Germinal center (tissue), 1 donor: ENCODE measurements around the gene CRLF3.
"Not testable (repeated sequence)": the region's sequence is repeated elsewhere in the genome, so short reads cannot be mapped to it uniquely, and the experiment has no call there.

ENCODE experiments used
- DNase-seq: peaks from one replicate; pipeline ENCODE4 v3.0.0; 2012; ENCODE audit warnings: mixed read lengths, low spot score

CRLF3 gene

DNA sequence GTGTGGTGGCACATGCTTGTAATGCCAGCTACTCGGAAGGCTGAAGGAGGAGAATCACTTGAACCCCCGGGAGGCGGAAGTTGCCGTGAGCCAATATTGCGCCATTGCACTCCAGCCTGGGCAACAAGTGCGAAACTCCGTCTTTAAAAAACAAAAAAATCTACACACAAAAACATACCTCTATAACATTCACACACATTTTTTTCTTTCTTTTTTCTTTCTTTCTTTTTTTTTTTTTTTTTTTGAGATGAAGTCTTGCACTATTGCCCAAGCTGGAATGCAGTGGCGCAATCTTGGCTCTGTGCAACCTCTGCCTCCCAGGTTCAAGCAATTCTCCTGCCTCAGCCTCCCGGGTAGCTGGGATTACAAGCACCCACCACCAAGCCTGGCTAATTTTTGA lies 9.6 kb downstream of the CRLF3 start:
- not testable (repeated sequence) for DNase-seq

DNA sequence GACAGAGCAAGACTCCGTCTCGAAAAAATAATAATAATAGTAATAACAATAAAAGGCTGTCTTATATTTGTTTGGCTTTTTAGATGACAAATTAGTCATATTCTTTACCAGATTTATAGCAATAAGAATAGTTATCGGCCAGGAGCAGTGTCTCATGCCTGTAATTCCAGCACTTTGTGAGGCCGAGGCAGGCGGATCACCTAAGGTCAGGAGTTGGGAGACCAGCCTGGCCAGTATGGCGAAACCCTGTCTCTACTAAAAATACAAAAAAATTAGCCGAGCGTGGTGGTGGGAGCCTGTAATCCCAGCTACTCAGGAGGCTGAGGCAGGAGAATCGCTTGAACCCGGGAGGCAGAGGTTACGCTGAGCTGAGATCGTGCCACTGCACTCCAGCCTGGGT lies 10.3 kb downstream of the CRLF3 start:
- not testable (repeated sequence) for DNase-seq

- no peak for DNase-seq
These were observed 12.0 kb downstream of the CRLF3 start for GRCh38 chr17:30812218-30813177.

- no peak for DNase-seq
These were observed 14.6 kb downstream of the CRLF3 start for GRCh38 chr17:30809867-30810266.

DNA sequence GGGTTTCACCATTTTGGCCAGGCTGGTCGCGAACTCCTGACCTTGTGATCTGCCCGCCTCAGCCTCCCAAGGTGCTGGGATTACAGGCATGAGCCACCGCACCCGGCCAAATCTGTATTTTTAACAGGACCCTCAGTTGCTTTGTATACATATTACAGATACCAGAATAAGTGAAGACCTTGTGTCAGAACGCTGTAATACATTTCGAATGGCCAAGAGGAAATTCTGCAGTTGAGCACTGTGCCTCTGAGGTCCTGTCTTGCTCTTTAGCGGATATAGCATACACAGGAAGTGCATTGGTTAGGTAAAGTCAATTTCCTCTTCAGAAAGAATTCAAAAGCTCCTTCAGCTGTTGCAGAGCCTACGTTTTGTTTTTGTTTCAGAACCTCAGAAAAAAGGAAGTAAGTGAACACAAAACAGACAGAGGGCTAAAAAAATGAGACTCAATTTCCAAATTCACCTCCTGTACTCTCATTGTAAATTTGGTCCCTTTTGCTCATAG lies 15.7 kb downstream of the CRLF3 start:
- peak; percentile 59 for DNase-seq

DNA sequence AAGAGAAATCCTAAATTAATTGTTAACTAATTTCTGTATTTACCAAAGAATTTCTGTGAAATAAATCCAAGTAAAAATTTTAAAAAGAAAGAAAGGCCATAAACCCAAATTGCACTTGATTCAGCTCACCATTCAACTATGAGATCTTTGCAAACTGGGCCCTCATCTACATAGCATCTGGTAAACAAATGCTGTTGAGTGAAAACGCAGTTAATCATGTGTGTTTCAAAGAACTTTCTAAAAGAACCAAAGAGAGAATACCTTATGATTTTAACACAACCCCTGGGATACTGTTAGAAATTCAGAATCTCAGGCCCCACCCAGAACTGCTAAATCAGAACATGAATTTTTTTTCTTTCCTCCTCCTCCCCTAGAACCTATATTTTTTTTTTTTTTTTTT lies 16.6 kb downstream of the CRLF3 start:
- no peak for DNase-seq

DNA sequence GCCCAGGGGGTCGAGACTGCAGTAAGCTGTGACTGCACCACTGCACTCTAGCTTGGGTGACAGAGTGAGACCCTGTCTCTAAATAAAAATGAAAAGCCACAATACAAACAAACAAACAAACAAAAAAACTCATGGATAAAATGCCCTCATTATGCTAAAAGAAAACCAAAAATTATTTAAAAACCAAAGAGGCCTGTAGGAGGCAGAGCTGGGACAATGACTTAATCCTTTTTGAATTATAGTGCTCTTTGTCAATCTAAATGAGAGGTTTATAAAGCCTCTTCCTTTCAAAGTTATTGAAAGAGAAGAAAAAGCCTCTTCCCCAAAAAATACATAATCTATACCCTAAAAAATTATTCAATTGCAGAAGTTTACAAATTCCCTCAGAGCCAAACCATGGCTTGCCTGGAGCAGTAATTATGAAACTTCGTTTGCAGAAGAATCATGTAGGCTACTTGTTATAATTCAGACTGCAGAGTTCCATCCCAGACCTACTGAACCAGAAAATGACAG lies 18.5 kb downstream of the CRLF3 start:
- DNase-seq = no peak

- DNase-seq = no peak
These were observed 22.8 kb downstream of the CRLF3 start for GRCh38 chr17:30801671-30802070.

DNA sequence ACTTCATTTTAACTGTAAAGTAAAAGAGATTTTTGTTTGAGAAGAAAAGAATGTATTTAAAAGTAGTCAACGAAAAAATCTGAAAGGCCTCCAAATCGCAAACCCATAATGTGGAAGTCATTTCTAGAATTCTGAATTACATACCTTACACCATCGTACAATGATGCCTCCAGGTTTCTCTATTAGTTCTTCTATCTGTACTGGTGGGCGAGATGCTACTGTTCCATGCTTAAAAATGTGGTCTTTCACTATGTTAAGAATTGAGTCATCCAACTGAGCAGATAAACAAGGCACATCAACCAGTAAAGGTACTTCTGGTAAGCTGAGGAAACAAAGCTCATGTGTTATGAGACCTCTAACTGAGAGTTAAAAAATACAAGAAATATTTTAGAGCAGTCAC lies 28.5 kb downstream of the CRLF3 start:
- no peak for DNase-seq

DNA sequence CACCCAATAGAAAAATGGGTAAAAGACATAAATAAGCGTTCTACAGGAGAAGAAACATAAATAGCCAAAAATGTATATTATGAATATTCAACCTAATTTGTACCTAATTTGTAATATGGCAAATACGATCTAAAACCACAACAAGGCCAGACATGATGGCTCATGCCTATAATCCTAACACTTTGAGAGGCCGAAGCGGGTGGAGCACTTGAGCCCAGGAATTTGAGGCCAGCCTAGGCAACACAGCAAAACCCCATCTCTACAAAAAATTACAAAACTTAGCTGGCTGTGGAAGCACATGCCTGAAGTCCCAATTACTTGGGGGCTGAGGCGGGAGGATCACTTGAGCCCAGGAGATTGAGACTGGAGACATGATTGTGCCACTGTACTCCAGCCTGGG lies 30.1 kb downstream of the CRLF3 start:
- DNase-seq = no peak

GRCh38 chr17:30793282-30793977 lies 31.1 kb downstream of the CRLF3 start:
- DNase-seq = no peak

DNA sequence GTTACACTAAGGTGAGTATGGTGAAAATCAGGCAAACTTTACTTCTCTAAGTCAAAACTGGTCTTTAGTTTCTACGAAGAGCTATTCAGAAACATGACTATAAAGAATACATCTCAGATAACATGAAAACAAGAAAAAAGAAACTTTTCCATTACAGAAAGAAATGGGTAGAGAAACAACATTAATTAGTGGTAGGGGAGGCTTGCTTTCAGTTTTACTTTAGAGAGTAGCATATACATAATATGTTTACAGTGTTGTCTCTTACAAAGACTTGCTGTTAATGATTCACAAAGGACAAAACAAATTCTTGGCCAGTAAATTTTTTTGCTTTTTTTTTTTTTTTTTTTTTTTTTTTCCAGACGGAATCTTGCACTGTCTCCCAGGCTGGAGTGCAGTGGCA lies 34.2 kb downstream of the CRLF3 start:
- no peak for DNase-seq

- no peak for DNase-seq
These were observed 35.6 kb downstream of the CRLF3 start for GRCh38 chr17:30788918-30789317.

GRCh38 chr17:30782206-30782605 lies 42.3 kb downstream of the CRLF3 start:
- no peak for DNase-seq

- DNase-seq = no peak
These were observed 44.1 kb downstream of the CRLF3 start for GRCh38 chr17:30780343-30780742.

DNA sequence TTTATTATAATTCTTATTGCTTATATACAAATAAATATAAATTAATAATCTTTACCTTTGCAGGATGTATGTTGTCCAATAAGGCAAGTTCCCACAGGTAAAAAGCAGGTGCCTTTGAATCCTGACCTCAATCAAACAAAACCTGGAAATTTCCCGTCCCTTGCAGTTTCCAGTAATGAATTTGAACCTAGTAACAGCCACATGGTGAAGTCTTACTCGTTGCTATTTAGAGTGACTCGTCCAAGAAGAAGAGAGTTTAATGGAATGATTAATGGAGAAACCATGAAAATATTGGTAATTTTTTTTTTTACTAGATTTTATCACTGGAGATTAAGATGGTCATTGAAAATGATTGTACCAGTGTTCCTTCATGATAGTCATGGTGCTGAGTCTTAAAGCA lies 55.7 kb downstream of the CRLF3 start:
- DNase-seq = not testable (repeated sequence)

- not testable (repeated sequence) for DNase-seq
These were observed 56.7 kb downstream of the CRLF3 start for GRCh38 chr17:30767641-30768404.

DNA sequence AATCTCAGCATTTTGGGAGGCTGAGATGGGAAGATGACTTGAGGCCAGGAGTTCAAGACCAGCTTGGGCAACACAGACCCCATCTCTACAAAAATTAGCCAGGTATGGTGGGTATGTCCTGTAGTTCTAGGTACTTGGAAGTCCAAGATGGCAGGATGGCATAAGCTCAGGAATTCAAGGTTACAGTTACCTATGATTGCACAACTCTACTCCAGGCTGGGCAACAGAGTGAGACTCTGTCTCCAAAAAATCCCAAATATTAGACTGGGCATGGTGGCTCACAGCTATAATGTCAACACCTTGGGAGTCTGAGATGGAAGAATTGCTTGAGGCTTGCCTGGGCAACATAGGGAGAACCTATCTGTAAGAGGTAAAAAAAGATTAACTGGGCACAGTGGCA lies 63.4 kb downstream of the CRLF3 start:
- DNase-seq = no peak

DNA sequence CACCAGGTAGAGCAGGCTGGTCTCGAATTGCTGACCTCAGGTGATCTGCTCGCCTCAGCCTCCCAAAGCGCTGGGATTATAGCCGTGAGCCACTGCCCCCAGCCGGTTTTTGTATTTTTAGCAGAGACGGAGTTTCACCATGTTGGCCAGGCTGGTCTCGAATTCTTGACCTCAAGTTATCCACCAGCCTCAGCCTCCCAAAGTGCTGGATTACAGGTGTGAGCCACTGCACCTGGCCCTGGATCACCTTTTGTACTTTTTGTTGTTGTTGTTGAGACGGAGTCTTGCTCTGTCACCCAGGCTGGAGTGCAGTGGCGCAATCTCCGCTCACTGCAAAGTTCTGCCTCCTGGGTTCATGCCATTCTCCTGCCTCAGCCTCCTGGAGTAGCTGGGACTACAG lies 71.2 kb downstream of the CRLF3 start:
- not testable (repeated sequence) for DNase-seq

DNA sequence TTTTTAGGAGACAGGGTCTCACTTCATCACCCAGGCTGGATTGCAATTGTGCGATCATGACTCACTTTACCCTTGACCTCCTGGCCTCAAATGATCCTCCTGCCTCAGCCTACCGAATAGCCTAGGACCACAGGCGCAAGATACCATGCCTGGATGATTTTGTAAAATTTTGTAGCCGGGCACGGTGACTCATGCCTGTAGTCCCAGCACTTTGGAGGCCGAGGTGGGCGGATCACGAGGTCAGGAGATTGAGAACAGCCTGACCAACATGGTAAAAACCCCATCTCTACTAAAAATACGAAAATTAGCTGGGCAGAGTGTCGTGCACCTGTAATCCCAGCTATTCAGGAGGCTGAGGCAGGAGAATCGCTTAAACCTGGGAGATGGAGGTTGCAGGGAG lies 73.5 kb downstream of the CRLF3 start:
- DNase-seq = not testable (repeated sequence)

- DNase-seq = not testable (repeated sequence)
These were observed 76.9 kb downstream of the CRLF3 start for GRCh38 chr17:30747621-30748020.

DNA sequence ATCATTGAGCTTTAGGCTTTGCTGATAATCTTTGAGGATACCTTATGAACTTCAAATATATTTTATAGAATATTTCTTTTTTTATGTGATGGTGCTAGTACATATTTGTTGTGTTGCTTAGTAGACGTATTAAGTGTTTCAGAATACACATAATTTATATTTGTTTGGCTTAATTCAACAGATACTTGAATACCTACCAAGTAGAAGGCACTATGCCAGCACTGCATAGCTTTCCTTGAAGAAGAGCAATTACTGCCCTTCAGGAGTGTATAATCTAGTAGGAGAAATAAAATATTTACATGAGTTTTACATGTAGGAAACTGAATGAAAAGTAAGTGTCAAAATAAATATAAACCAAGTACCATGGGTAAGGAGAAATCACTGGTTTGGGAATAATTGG lies 81.8 kb downstream of the CRLF3 start:
- DNase-seq = not testable (repeated sequence)
